OCI-LY1 (cell line): ENCODE results near the gene STK16.
A peak's percentile ranks its signal among the peaks of the same experiment; 100 is the strongest.

Source experiments
- H2AFZ ChIP-seq: fragments of 200-600 bp; sonication (generic), shearing (Covaris generic); 2 replicates; pipeline ENCODE4 v1.6.0; 2014; ENCODE audit warnings: antibody characterized with exemption, mild to moderate bottlenecking, low read length
- H3F3A ChIP-seq: fragments of 200-600 bp; sonication (generic), shearing (Covaris generic); 2 replicates; pipeline ENCODE4 v1.6.0; 2014; ENCODE audit warnings: mild to moderate bottlenecking, antibody characterized with exemption, low read length, moderate library complexity; ENCODE audit not compliant: insufficient read depth
- H3K27ac ChIP-seq: fragments of 200-600 bp; sonication (generic); 2 replicates; pipeline ENCODE4 v1.5.1; 2014; ENCODE audit warnings: low read length, mixed run types, mild to moderate bottlenecking, low read depth; ENCODE audit not compliant: poor library complexity, severe bottlenecking
- H3K27me3 ChIP-seq: fragments of 200-600 bp; sonication (generic); 2 replicates; pipeline ENCODE4 v1.6.0; 2014; ENCODE audit warnings: antibody characterized with exemption, mild to moderate bottlenecking, low read length, moderate library complexity; ENCODE audit not compliant: insufficient read depth
- H3K36me3 ChIP-seq: fragments of 200-600 bp; sonication (generic); 2 replicates; pipeline ENCODE4 v1.6.1; 2014; ENCODE audit warnings: mild to moderate bottlenecking, antibody characterized with exemption, low read length, moderate library complexity, mixed read lengths; ENCODE audit not compliant: insufficient read depth
- H3K4me1 ChIP-seq: fragments of 200-600 bp; sonication (generic); 2 replicates; pipeline ENCODE4 v1.5.1; 2014; ENCODE audit warnings: mild to moderate bottlenecking, low read length, moderate library complexity; ENCODE audit not compliant: insufficient read depth, severe bottlenecking
- H3K4me2 ChIP-seq: fragments of 200-600 bp; sonication (generic), shearing (Covaris generic); 2 replicates; pipeline ENCODE4 v1.6.1; 2014; ENCODE audit warnings: low read length
- H3K4me3 ChIP-seq: fragments of 200-600 bp; sonication (generic); 2 replicates; pipeline ENCODE4 v1.5.1; 2014; ENCODE audit warnings: low read length, low read depth, mild to moderate bottlenecking, mixed read lengths; ENCODE audit not compliant: poor library complexity, severe bottlenecking
- H3K79me2 ChIP-seq: fragments of 200-600 bp; shearing (Covaris generic); 2 replicates; pipeline ENCODE4 v1.6.1; 2016; ENCODE audit warnings: mixed run types, low read length, mixed read lengths; ENCODE audit not compliant: insufficient read depth
- H3K9ac ChIP-seq: fragments of 200-600 bp; sonication (generic), shearing (Covaris generic); 2 replicates; pipeline ENCODE4 v1.6.1; 2014; ENCODE audit warnings: mild to moderate bottlenecking, low read length, mixed read lengths
- H3K9me2 ChIP-seq: fragments of 200-600 bp; sonication (generic), shearing (Covaris generic); 2 replicates; pipeline ENCODE4 v1.6.1; 2014; ENCODE audit warnings: low read depth, mild to moderate bottlenecking, low read length, mixed read lengths
- H3K9me3 ChIP-seq: fragments of 200-600 bp; shearing (Covaris generic); 2 replicates; pipeline ENCODE4 v1.6.1; 2014; ENCODE audit warnings: low read length, mixed read lengths
- H4K20me1 ChIP-seq: fragments of 200-600 bp; sonication (generic), shearing (Covaris generic); 2 replicates; pipeline ENCODE4 v1.6.0; 2016; ENCODE audit warnings: mild to moderate bottlenecking, low read length; ENCODE audit not compliant: insufficient read depth
- CTCF ChIP-seq: fragments of 200-600 bp; sonication (generic), shearing (Covaris generic); IDR thresholded peaks from 2 replicates; pipeline ENCODE4 v1.5.1; 2017; ENCODE audit warnings: mild to moderate bottlenecking, antibody characterized with exemption, low read length, moderate library complexity, mixed read lengths
- EZH2 ChIP-seq: fragments of 200-600 bp; sonication (generic), shearing (Covaris generic); IDR thresholded peaks from 2 replicates; pipeline ENCODE4 v1.8.0; 2017; ENCODE audit warnings: borderline replicate concordance, mixed run types, mild to moderate bottlenecking, antibody characterized with exemption, low read length, moderate library complexity, mixed read lengths

The STK16 gene

GRCh38 chr2:219218732-219219701, 26.3 kb upstream of the STK16 start, which contains the start of gene ABCB6:
Gene ABCB6 (minus strand): TSS chr2:219218958. CDS start chr2:219218673, 285 bp downstream.
- H3K4me1 ChIP-seq, result peaks cover 21% of the 10 kb centered on the region
- H3K9ac ChIP-seq, result peak within 1 kb of the TSS; percentile 86
- H3K9me3 ChIP-seq, result no peaks in the 10 kb centered on the region
- H3K27me3 ChIP-seq, result no peaks in the 10 kb centered on the region
- TF ChIP-seq CTCF, result no peak
- no peak for TF ChIP-seq EZH2
- no peaks in the 10 kb centered on the region for H3K79me2 ChIP-seq
- peaks cover 70% of the 10 kb centered on the region; the same call in 1 of the 2 replicates for H3K36me3 ChIP-seq
- no peaks in the 10 kb centered on the region for H3K9me2 ChIP-seq
- H3K4me2 ChIP-seq, result peak within 1 kb of the TSS; percentile 92
- no peak within 1 kb of the TSS for H2AFZ ChIP-seq
- peak within 1 kb of the TSS; percentile 54 for H3K27ac ChIP-seq
- H3F3A ChIP-seq, result no peaks in the 10 kb centered on the region
- no peaks in the 10 kb centered on the region for H4K20me1 ChIP-seq
- H3K4me3 ChIP-seq, result peak within 1 kb of the TSS; percentile 84

GRCh38 chr2:219219784-219220532, 25.3 kb upstream of the STK16 start:
- peaks cover 21% of the 10 kb centered on the region for H3K4me1 ChIP-seq
- no peak overlapping the region for H2AFZ ChIP-seq
- H3K9me3 ChIP-seq, result no peaks in the 10 kb centered on the region
- H3K4me2 ChIP-seq, result no peak overlapping the region
- no peaks in the 10 kb centered on the region for H3K79me2 ChIP-seq
- no peaks in the 10 kb centered on the region for H3K27me3 ChIP-seq
- no peak for TF ChIP-seq CTCF
- no peak for TF ChIP-seq EZH2
- H3K36me3 ChIP-seq, result peaks cover 70% of the 10 kb centered on the region
- H3K9me2 ChIP-seq, result no peaks in the 10 kb centered on the region
- H3K4me3 ChIP-seq, result no peak overlapping the region
- H4K20me1 ChIP-seq, result no peaks in the 10 kb centered on the region
- H3K9ac ChIP-seq, result no peak overlapping the region
- H3K27ac ChIP-seq, result no peak overlapping the region
- H3F3A ChIP-seq, result no peaks in the 10 kb centered on the region

DNA sequence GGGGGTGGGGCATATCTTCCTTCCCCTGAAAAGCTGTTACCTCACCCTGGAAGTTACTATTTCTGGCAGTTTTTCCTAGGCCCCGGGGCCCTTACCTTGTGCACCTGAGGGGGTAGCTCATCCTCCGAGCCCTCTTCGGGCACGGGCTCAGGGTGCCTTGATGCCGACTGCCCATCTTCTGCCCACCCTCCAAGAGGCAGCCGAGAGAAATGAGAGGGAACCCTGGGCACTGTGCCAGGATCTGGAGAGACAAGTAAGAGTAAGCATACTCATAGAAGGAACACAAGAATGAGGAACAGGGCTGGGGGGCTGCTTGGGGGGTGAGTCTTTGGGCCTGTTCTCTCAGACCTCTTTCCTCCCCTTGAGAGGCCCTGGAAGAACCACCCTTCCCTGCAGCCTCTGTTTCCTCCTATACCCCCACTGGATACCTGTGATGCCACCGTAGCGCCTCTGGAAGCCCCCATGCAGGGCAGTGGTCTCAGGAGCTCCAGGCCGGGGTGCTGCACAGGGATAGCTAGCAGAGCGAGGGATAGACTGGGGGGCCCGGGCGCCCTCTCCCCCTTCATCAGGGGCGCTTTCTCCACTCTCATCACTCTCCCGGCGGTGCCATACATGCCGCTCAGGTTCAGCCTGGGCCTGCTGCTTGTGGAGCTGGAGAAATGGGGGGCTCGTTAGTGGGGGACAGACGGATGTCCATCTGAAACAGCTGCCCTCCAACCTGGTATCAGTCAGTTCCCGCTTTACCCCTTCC, 24.5 kb upstream of the STK16 start:
- Histone ChIP-seq H3K9me3 (no peaks in the 10 kb centered on the region), H3K4me2 (no peak overlapping the region), H3K9ac (no peak overlapping the region), H3K4me3 (no peak overlapping the region), H4K20me1 (no peaks in the 10 kb centered on the region), H3K79me2 (no peaks in the 10 kb centered on the region), H3K27me3 (no peaks in the 10 kb centered on the region), H3K36me3 (peaks cover 73% of the 10 kb centered on the region), H3K9me2 (no peaks in the 10 kb centered on the region), H2AFZ (no peak overlapping the region), H3K27ac (no peak overlapping the region), H3F3A (no peaks in the 10 kb centered on the region), H3K4me1 (peaks cover 21% of the 10 kb centered on the region)
- TF ChIP-seq EZH2, result no peak
- no peak for TF ChIP-seq CTCF
